Mesodermal cell (in vitro differentiated cells): Measurements from ENCODE around the gene CNDP1.

ENCODE experiments used
- H3K27ac ChIP-seq: 2 replicates; pipeline ENCODE4 v1.7.0; 2013; ENCODE audit warnings: mild to moderate bottlenecking, low read depth, low read length, moderate library complexity; ENCODE audit not compliant: severe bottlenecking
- H3K36me3 ChIP-seq: 2 replicates; pipeline ENCODE4 v1.7.1; 2013; ENCODE audit warnings: mild to moderate bottlenecking, low read length, moderate library complexity; ENCODE audit not compliant: control insufficient read depth, insufficient read depth
- H3K4me1 ChIP-seq: one replicate; pipeline ENCODE4 v1.7.1; 2013; ENCODE audit warnings: mild to moderate bottlenecking, low read length; ENCODE audit not compliant: insufficient read depth, control insufficient read depth, poor library complexity, severe bottlenecking
- H3K4me3 ChIP-seq: 2 replicates; pipeline ENCODE4 v1.7.0; 2013; ENCODE audit warnings: low read length, control low read depth, mild to moderate bottlenecking; ENCODE audit not compliant: insufficient read depth, poor library complexity, severe bottlenecking; ENCODE audit errors: extremely low read depth
- H3K9me3 ChIP-seq: 2 replicates; pipeline ENCODE4 v1.7.1; 2013; ENCODE audit warnings: mild to moderate bottlenecking, low read length, moderate library complexity; ENCODE audit not compliant: control insufficient read depth
- WGBS, 2 experiments: methylation state at CpG; one replicate each; pipeline ENCODE4 v1.1.5; 2013; ENCODE audit warnings: missing lambda C conversion rate in 2 of 2; ENCODE audit not compliant: insufficient coverage in 2 of 2; 5-methylcytosine and 5-hydroxymethylcytosine counted together

CNDP1 gene

GRCh38 chr18:74506448-74507084, 27.7 kb upstream of the CNDP1 start:
- Histone ChIP-seq H3K4me1 (peaks cover 6% of the 10 kb centered on the region), H3K27ac (no peak overlapping the region), H3K9me3 (no peaks in the 10 kb centered on the region), H3K4me3 (no peak overlapping the region), H3K36me3 (peaks cover 95% of the 10 kb centered on the region)
- 85 to 90% methylated on average over 11 of the region's 11 CpGs for WGBS, 2 experiments

DNA sequence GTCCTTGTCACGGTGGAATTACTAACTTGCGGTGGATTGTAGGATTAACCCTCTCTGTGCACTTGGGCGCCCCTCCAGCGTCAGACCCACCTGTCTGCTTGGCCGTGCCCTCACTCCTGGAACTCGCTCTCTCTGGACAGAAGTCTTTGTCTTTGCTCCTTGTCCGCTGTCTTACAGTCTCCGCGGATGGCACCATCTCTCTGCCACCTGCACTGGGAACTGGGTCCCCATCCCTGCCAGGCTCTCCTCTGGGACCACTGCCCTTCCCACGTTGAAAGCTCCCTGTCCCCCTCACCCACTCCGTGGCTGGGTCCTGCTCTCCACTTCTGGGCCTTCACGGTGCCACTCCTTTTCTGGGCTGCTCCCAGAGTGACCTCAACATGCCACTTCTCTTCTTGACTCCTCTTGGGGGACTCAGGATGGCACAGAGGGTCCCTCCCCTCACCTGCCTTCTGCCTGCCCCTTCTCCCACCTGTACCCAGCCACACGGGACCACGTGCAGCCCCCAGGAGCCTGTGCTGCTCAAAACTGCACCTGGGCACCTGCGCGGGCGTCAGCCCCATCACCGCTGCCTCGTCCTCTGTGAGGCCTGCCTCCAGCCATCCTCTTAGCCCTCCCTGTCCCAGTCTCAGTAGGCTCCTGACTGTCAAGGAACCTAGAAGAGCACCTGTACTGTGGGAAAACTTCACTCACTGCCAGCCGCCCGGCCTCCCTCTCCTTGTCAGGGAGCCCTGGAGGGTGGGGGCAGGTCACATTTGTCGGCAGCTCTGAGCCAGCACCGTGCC, 27.0 kb upstream of the CNDP1 start:
- peaks cover 95% of the 10 kb centered on the region for H3K36me3 ChIP-seq
- H3K27ac ChIP-seq: no peak overlapping the region
- 94 to 95% methylated on average over 10 to 18 of the region's 23 CpGs for WGBS, 2 experiments

DNA sequence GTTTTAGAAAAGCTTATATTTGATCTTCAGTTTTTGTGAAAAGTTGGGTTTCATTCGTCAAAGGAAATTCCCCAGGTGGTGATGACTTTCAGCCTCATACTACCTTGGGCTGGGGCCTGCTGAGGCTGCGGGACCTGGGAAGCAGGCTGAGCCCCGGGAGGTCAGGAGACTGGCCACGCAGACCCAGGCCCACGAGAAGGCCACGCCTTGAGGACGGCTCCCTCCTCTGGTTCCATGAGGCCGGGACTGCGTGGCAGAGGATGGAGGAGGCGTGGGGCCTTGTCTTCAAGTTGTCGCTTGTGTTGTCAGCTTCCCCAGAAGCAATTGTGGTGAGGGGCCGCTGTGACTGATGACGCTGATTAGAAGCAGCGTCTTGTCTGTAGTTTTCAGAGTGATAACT, 26.4 kb upstream of the CNDP1 start:
- Histone ChIP-seq H3K36me3 (peaks cover 94% of the 10 kb centered on the region), H3K9me3 (no peaks in the 10 kb centered on the region), H3K27ac (no peak overlapping the region)

More for the DNA sequence above, 27.0 kb upstream of the CNDP1 start:
- Histone ChIP-seq H3K9me3 (no peaks in the 10 kb centered on the region), H3K4me3 (no peak overlapping the region), H3K4me1 (peaks cover 6% of the 10 kb centered on the region)

DNA sequence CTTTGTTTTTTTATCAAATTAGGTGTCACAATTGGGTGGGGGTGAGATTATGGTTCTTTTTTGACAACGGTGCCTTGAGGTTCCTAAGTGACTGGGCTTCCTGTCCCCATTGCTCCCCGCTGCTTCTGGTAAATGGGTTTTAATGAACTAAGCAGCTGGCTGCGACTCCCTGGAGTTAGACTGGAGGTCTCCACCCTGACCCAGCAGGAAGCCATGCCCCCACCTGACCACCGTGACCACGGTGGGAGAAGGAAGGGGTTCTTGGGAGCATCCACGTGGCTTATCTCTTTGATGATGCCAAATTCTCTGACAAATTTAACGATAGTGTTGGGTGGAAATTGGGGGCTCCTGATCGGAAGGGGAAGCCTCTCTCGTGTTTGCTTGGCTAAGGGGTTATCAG, 25.9 kb upstream of the CNDP1 start:
- Histone ChIP-seq H3K36me3 (peaks cover 96% of the 10 kb centered on the region), H3K4me3 (no peak overlapping the region), H3K27ac (no peak overlapping the region), H3K9me3 (no peaks in the 10 kb centered on the region), H3K4me1 (peaks cover 6% of the 10 kb centered on the region)
- WGBS, 2 experiments: 88 to 89% methylated on average over 7 to 9 of the region's 9 CpGs

More for the DNA sequence above, 26.4 kb upstream of the CNDP1 start:
- Histone ChIP-seq H3K4me1 (peaks cover 6% of the 10 kb centered on the region), H3K4me3 (no peak overlapping the region)
- 86 to 95% methylated on average over 12 to 14 of the region's 14 CpGs for WGBS, 2 experiments

GRCh38 chr18:74508821-74509225, 25.5 kb upstream of the CNDP1 start:
- Histone ChIP-seq H3K4me1 (peaks cover 6% of the 10 kb centered on the region), H3K27ac (no peak overlapping the region), H3K9me3 (no peaks in the 10 kb centered on the region), H3K36me3 (peaks cover 97% of the 10 kb centered on the region), H3K4me3 (no peak overlapping the region)
- 94% methylated on average over 7 to 10 of the region's 11 CpGs for WGBS, 2 experiments

- no peak overlapping the region for H3K27ac ChIP-seq
- H3K4me1 ChIP-seq: peaks cover 6% of the 10 kb centered on the region
- H3K36me3 ChIP-seq: peaks cover 92% of the 10 kb centered on the region
- no peaks in the 10 kb centered on the region for H3K9me3 ChIP-seq
- 96 to 97% methylated on average over 24 to 28 of the region's 29 CpGs for WGBS, 2 experiments
- no peak overlapping the region for H3K4me3 ChIP-seq
Measured at GRCh38 chr18:74509856-74510769, 24.2 kb upstream of the CNDP1 start.

DNA sequence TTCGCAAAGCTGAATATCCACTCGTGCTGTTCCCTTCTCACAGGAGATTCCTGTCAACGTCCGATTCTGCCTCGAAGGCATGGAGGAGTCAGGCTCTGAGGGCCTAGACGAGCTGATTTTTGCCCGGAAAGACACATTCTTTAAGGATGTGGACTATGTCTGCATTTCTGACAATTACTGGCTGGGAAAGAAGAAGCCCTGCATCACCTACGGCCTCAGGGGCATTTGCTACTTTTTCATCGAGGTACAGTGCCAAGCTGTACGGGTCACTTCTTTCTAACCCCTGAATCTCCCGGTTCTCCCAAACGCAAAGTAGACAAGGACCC, 23.6 kb upstream of the CNDP1 start:
- H3K27ac ChIP-seq: no peak overlapping the region
- H3K4me1 ChIP-seq: peaks cover 6% of the 10 kb centered on the region
- H3K9me3 ChIP-seq: no peaks in the 10 kb centered on the region
- H3K4me3 ChIP-seq: no peak overlapping the region
- 95 to 96% methylated on average over 11 to 12 of the region's 12 CpGs for WGBS, 2 experiments
- peaks cover 92% of the 10 kb centered on the region for H3K36me3 ChIP-seq

- Histone ChIP-seq H3K36me3 (peaks cover 92% of the 10 kb centered on the region), H3K4me1 (peaks cover 6% of the 10 kb centered on the region), H3K4me3 (no peak overlapping the region), H3K9me3 (no peaks in the 10 kb centered on the region), H3K27ac (no peak overlapping the region)
- 95% methylated on average over 7 of the region's 7 CpGs for WGBS, 2 experiments
Measured at GRCh38 chr18:74511823-74512222, 22.5 kb upstream of the CNDP1 start.

DNA sequence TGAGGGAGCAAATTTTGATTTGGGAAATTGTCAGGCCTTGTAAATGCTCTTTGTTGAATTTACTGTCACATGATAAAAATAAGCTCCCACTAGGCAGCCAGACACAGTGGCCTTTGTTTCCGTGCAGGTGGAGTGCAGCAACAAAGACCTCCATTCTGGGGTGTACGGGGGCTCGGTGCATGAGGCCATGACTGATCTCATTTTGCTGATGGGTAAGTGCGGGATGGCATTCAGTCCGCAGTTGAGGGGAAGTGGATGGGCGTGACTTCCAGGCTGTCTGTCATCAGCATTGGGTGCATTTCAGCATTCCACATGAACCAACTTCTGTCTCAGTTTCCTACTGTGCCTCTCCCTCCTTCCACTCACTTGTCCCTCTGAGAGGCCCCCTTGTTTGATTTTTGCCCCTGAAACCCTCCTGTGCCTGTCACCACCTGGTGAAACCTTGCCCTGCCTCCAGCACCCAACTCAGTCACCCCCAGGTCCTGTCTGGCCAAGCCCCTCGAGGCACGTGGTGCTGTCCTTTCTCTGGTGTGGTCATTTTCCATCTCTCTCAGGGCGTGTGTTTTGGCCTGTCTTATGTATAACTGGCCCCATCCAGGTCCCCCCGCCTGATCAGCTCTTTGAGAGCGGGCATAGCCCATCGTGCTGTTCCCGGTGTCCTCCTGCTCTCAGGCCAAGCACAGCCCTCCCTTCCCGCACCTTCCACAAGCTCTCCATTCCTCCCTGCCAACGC, 21.8 kb upstream of the CNDP1 start:
- Histone ChIP-seq H3K4me1 (peaks cover 6% of the 10 kb centered on the region), H3K4me3 (no peak overlapping the region), H3K27ac (no peak overlapping the region), H3K36me3 (peaks cover 92% of the 10 kb centered on the region), H3K9me3 (no peaks in the 10 kb centered on the region)
- 89 to 90% methylated on average over 13 to 14 of the region's 15 CpGs for WGBS, 2 experiments
